Right atrium auricular region (tissue), 2 donors: Measurements from ENCODE around the gene SPRED1. TPM values are rescaled to one million over a fixed set of nuclear protein-coding genes. Genes with fewer than 3 reads are reported as not detected.

Experiments
- DNase-seq: peaks from one replicate; pipeline ENCODE4 v3.0.0-alpha.2; 2019; ENCODE audit warnings: low spot score
- H3K27ac ChIP-seq, 2 donors: fragments of 200-600 bp; sonication (generic); 1 replicate in 1 of 2; 2 replicates in 1 of 2; pipeline ENCODE4 v1.5.1; 2016 to 2019
- H3K27me3 ChIP-seq, 2 donors: fragments of 200-600 bp; sonication (generic); one replicate each; pipeline versions ENCODE4 v1.5.1 to v1.6.0; 2017 to 2019
- H3K36me3 ChIP-seq: fragments of 200-600 bp; sonication (generic); one replicate; pipeline ENCODE4 v1.5.1; 2016
- H3K4me1 ChIP-seq, 2 donors: fragments of 200-600 bp; sonication (generic); one replicate each; pipeline versions ENCODE4 v1.5.1 to v1.6.0; 2017 to 2019
- H3K4me3 ChIP-seq, 2 donors: fragments of 200-600 bp; sonication (generic); 1 replicate in 1 of 2; 2 replicates in 1 of 2; pipeline ENCODE4 v1.5.1; 2017 to 2019; ENCODE audit warnings: mild to moderate bottlenecking in 1 of 2, moderate library complexity in 1 of 2
- H3K9me3 ChIP-seq, 2 donors: fragments of 200-600 bp; sonication (generic); one replicate each; pipeline ENCODE4 v1.5.1; 2019
- total RNA-seq, 2 donors: library from RNA; depleted of rRNA; stranded (reverse); fragments of >200 nt; gene quantifications; one replicate each; pipeline ENCODE4 v1.1.0, GENCODE V29; 2016
- TF ChIP-seq, protein P1 (sequence below), 2 donors: fragments of 200-600 bp; sonication (generic); IDR thresholded peaks; one replicate each; pipeline ENCODE4 v1.5.1; 2019; ENCODE audit warnings: antibody characterized with exemption in 2 of 2

The SPRED1 gene
- total RNA-seq, 2 donors from 2014 or later = 9.4 to 10.9 TPM

GRCh38 chr15:38378161-38378560, 125.5 kb downstream of the SPRED1 start:
- TF ChIP-seq, protein P1, sequence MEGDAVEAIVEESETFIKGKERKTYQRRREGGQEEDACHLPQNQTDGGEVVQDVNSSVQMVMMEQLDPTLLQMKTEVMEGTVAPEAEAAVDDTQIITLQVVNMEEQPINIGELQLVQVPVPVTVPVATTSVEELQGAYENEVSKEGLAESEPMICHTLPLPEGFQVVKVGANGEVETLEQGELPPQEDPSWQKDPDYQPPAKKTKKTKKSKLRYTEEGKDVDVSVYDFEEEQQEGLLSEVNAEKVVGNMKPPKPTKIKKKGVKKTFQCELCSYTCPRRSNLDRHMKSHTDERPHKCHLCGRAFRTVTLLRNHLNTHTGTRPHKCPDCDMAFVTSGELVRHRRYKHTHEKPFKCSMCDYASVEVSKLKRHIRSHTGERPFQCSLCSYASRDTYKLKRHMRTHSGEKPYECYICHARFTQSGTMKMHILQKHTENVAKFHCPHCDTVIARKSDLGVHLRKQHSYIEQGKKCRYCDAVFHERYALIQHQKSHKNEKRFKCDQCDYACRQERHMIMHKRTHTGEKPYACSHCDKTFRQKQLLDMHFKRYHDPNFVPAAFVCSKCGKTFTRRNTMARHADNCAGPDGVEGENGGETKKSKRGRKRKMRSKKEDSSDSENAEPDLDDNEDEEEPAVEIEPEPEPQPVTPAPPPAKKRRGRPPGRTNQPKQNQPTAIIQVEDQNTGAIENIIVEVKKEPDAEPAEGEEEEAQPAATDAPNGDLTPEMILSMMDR (IDR thresholded peaks at IDR 0.05) = no peak
- H3K4me1 ChIP-seq = peaks cover 0 to 20% of the 10 kb centered on the region in 2 donors
- H3K9me3 ChIP-seq = no peaks in the 10 kb centered on the region
- no peaks in the 10 kb centered on the region for H3K27me3 ChIP-seq
- H3K4me3 ChIP-seq = no peak overlapping the region
- peak; percentile 74 for DNase-seq
- peak overlapping the region; percentile 39 to 58 for H3K27ac ChIP-seq
- no peaks in the 10 kb centered on the region for H3K36me3 ChIP-seq

- TF ChIP-seq, protein P1 (IDR thresholded peaks at IDR 0.05) = peak; percentile 28 to 80
- Histone ChIP-seq H3K27ac (no peak overlapping the region), H3K4me1 (no peaks in the 10 kb centered on the region), H3K27me3 (no peaks in the 10 kb centered on the region), H3K36me3 (no peaks in the 10 kb centered on the region), H3K9me3 (no peaks in the 10 kb centered on the region), H3K4me3 (no peak overlapping the region)
- DNase-seq = peak; percentile 82
Observed at GRCh38 chr15:38389924-38390542, 137.4 kb downstream of the SPRED1 start.

DNA sequence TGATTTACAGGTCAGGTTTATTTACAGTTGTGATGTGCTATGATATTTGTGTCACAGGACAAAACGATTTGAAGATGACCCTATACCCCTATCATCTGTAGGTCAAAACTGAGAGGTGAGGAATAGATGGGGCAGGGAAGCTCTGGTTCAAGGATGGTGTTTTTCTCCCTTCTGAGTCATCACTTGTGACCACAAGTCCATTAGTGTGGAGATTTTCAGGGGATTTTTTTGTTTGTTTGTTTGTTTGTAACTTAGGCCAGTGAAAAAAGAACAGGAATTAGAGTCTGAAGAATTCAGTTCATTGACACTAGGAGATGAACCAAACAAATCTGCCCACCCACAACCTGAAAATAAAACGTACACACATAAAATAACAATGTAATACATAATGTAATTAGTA, 138.6 kb downstream of the SPRED1 start:
- TF ChIP-seq, protein P1 (IDR thresholded peaks at IDR 0.05) = no peak
- Histone ChIP-seq H3K4me1 (no peaks in the 10 kb centered on the region), H3K27me3 (no peaks in the 10 kb centered on the region), H3K4me3 (no peak overlapping the region), H3K36me3 (no peaks in the 10 kb centered on the region), H3K27ac (no peak overlapping the region), H3K9me3 (no peaks in the 10 kb centered on the region)
- DNase-seq = no peak

DNA sequence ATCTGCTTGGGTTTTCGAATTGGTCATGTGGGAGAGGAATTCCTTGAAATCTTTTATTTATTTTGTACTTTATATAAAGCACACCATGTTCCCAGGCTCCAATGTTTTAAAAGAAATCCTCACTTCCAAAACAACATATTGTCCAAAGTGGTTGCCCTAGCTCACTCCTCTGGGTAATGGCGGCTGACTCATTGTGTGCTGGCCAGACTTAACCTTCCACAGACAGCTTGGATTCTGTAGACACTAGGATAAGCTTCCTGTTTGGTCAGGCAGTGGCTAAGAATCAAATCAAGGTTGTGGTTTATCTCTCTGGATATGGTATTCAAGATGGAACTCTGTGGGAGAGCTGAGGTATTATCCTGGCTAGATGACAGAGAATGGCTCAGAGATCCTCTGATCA, 145.5 kb downstream of the SPRED1 start:
- Histone ChIP-seq H3K27ac (peak overlapping the region; percentile 43 to 63), H3K27me3 (no peaks in the 10 kb centered on the region), H3K9me3 (no peaks in the 10 kb centered on the region), H3K4me1 (peaks cover 0 to 10% of the 10 kb centered on the region in 2 donors), H3K36me3 (no peaks in the 10 kb centered on the region), H3K4me3 (no peak overlapping the region)
- TF ChIP-seq, protein P1 (IDR thresholded peaks at IDR 0.05) = no peak
- DNase-seq = peak; percentile 76

DNA sequence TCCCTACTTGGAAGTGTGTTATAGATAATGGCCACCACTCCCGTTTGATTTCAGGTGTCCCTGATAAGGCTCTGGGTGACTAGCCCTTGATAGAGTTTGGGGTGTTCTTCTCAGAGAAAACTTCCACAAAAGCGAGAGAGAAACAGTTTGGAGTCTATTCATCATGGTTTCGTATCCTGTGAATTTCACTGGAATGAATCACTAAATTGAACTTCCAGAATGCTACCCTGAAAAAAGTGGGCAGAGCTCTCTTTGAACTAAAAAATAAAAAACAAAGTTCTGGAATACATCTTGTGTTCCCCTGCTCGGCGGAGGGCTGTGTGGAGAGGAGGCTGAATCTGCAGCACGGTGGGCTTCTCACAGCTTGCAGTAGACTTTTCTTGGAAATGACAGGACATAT, 148.5 kb downstream of the SPRED1 start:
- peaks cover 0 to 10% of the 10 kb centered on the region in 2 donors for H3K4me1 ChIP-seq
- H3K36me3 ChIP-seq = no peaks in the 10 kb centered on the region
- H3K27ac ChIP-seq = peak overlapping the region in 1 of 2 donors; percentile 24
- TF ChIP-seq, protein P1 (IDR thresholded peaks at IDR 0.05) = no peak
- H3K4me3 ChIP-seq = no peak overlapping the region
- H3K27me3 ChIP-seq = no peaks in the 10 kb centered on the region
- H3K9me3 ChIP-seq = no peaks in the 10 kb centered on the region
- no peak for DNase-seq

DNA sequence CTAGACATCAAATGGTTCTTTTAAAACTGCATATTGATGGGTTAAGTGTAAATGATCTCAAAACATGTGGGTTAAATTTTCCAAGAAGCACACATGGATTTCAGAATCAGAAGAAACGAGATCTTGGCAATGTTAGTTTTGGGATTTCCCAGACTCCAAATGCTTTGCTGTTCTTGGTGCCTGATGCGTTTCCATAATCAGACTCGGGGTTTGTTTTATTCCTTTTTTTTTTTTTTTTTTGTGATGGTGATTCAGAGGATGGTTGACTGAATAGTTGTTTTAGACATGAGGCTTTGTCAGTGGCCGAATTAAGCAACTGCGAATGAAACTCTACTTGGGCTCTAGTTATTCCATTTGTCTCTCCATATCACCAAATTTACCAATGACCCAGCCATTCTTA, 149.1 kb downstream of the SPRED1 start:
- H3K4me3 ChIP-seq = no peak overlapping the region
- no peaks in the 10 kb centered on the region for H3K9me3 ChIP-seq
- no peaks in the 10 kb centered on the region for H3K27me3 ChIP-seq
- H3K4me1 ChIP-seq = peaks cover 0 to 10% of the 10 kb centered on the region in 2 donors
- DNase-seq = no peak
- no peaks in the 10 kb centered on the region for H3K36me3 ChIP-seq
- TF ChIP-seq, protein P1 (IDR thresholded peaks at IDR 0.05) = no peak
- peak overlapping the region in 1 of 2 donors; percentile 24 for H3K27ac ChIP-seq
